ENCODE data around the gene LCN2.

LCN2 gene

DNA sequence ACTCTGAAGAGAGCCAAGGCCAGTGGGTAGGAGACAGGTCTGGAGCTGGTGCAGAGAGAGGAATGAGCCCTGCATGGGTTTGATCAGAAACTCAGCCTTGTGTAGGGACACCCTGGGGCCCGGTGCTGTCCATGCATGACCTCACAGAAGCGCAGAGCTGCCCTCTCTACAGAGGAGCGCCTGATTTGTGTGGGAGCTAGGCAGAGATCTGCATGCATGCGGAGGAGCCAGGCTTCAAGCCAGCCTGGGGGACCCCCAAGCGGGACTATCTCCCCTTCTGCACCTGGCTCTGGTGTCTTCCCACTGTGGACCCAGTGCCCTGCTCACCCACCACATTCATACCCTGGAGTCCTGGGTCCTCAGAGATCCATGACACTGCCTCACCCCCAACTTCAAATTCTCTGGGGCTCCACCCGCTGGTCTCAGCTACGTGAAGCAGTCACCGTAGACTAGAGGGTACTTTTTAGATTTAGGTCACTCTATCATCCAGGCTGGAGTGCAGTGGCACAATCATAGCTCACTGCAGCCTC is 2.6 kb upstream of the LCN2 start:
- no peak overlapping the region for H3K4me3 ChIP-seq (ENCODE audit: low read depth, low read length)
- TF ChIP-seq, protein P1, sequence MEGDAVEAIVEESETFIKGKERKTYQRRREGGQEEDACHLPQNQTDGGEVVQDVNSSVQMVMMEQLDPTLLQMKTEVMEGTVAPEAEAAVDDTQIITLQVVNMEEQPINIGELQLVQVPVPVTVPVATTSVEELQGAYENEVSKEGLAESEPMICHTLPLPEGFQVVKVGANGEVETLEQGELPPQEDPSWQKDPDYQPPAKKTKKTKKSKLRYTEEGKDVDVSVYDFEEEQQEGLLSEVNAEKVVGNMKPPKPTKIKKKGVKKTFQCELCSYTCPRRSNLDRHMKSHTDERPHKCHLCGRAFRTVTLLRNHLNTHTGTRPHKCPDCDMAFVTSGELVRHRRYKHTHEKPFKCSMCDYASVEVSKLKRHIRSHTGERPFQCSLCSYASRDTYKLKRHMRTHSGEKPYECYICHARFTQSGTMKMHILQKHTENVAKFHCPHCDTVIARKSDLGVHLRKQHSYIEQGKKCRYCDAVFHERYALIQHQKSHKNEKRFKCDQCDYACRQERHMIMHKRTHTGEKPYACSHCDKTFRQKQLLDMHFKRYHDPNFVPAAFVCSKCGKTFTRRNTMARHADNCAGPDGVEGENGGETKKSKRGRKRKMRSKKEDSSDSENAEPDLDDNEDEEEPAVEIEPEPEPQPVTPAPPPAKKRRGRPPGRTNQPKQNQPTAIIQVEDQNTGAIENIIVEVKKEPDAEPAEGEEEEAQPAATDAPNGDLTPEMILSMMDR (IDR thresholded peaks at IDR 0.05; ENCODE audit: low read depth, low read length, missing control alignments), result no peak
- no peak for DNase-seq (ENCODE audit: low read depth)

DNA sequence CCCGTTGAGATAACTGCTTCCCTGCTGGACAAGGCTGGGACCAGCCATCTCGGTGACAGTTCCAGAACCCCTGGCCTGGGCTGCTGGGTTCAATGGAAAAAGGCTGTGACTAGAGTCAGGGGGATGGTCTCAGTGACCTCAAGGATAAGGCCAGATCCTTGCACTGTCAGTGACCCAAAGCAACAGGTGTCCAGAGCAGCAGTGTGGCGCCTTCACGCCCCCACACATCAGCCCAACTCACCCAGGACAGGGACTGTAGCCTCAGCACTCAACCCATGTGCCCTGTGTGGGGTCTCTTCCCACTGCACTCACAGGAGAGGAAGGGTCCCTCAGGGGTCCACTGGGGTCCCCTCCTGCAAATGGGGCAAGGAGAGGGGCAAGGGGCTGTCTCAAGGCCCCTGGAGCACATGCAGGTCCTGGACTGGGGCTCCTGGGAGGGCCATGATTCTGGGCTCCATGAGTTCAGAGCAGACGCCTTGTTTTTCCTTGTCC is 698 bp upstream of the LCN2 start:
- no peak for DNase-seq (ENCODE audit: low read depth)
- TF ChIP-seq, protein P1 (IDR thresholded peaks at IDR 0.05; ENCODE audit: low read depth, low read length, missing control alignments), result no peak
- no peak overlapping the region for H3K4me3 ChIP-seq (ENCODE audit: low read depth, low read length)

DNA sequence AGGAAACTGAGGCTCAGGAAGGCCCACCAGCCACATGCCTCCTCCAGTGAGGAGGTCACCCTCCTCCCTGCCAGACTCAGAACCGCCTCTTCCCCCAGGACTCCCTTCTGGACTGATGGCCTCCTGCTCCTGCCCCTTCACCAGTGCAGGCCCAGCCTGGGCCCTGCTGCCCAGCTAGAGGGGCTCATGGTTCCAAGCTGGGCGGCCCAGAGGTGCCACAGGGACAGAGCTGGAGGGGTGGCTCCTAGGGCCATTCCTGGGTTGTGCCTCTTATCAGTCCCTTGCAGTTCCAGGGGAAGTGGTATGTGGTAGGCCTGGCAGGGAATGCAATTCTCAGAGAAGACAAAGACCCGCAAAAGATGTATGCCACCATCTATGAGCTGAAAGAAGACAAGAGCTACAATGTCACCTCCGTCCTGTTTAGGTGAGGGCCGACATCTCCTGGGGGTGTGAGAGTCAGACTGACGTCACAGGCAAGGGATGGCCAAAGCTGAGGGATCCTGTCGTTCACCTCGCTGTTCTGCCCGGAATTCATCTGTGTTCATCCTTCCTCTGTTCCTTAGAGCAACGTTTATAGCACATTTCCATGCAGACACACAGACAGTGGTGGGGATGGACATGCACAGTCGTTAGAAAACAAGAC is 819 bp downstream of the LCN2 start:
- TF ChIP-seq, protein P1 (IDR thresholded peaks at IDR 0.05; ENCODE audit: low read depth, low read length, missing control alignments), result no peak
- DNase-seq (ENCODE audit: low read depth), result no peak
- H3K4me3 ChIP-seq (ENCODE audit: low read depth, low read length), result no peak overlapping the region

DNA sequence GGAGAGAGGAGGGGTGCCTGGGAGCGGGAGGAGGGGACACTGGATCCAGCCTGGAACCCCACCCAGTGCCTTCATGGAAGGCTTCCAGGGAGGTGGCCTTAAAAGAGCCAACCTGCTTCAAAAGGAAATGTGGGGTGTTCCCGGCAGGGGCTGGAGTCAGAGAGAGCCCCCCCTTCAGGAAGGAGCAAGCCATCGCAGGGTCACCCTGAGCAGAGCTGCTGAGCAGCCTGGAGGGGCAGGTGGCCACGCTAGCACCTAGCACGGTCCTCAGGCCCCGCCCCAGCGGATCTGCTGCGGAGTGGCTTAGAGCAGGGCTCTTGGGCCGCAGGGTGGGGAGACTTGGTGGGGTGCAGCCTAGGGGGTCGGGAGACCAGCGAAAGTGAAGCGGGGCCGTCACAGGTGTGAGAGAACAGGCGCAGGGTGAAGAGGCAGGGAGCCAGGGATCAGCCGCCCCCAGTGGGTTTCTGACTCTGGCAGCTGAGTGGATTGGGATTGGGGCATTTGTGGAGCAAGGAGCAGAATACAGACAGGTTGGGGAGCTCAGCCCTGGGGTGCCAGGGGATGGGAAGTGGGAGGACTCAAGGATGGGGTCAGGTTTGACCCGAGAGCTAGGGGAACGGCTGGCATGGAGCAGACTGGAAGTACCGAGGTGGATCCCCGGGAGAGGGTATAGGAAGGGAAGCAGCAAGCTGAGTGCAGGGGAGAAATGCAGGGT is 1.5 kb downstream of the LCN2 start:
- TF ChIP-seq, protein P1 (IDR thresholded peaks at IDR 0.05; ENCODE audit: low read depth, low read length, missing control alignments), result peak; percentile 56
- H3K4me3 ChIP-seq (ENCODE audit: low read depth, low read length), result no peak overlapping the region
- DNase-seq (ENCODE audit: low read depth), result no peak

DNA sequence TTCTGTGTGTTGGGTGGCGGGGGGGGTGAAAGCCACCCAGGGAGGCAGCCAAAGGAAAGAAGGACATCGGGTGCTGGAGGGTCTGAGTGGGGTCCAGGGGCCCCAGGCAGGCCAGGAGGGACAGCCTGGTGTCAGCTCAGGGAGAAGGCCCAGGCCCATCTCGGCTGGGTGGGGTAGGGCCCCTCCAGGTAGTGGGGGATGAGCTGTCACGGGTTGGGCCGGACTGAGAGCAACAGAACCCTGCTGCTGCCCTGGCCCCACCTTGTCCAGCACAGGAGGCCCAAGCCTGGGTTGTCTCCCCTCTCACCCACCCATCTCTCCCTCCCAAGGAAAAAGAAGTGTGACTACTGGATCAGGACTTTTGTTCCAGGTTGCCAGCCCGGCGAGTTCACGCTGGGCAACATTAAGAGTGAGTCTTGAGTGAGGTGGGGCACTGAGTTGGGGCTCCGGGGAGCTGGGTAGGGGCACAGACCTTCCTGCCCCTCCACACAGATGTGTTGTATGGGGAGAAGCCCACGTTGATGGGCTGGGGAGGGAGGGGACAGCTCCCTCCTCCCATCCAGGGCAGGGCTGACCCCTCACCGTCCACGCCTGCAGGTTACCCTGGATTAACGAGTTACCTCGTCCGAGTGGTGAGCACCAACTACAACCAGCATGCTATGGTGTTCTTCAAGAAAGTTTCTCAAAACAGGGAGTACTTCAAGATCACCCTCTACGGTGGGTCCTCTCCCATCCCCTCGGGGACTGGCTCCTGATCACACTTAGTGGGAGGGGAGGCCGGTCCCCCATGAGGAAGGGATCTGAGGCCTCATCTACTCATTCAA is 2.3 kb downstream of the LCN2 start:
- DNase-seq (ENCODE audit: low read depth), result no peak
- TF ChIP-seq, protein P1 (IDR thresholded peaks at IDR 0.05; ENCODE audit: low read depth, low read length, missing control alignments), result no peak
- H3K4me3 ChIP-seq (ENCODE audit: low read depth, low read length), result no peak overlapping the region

DNA sequence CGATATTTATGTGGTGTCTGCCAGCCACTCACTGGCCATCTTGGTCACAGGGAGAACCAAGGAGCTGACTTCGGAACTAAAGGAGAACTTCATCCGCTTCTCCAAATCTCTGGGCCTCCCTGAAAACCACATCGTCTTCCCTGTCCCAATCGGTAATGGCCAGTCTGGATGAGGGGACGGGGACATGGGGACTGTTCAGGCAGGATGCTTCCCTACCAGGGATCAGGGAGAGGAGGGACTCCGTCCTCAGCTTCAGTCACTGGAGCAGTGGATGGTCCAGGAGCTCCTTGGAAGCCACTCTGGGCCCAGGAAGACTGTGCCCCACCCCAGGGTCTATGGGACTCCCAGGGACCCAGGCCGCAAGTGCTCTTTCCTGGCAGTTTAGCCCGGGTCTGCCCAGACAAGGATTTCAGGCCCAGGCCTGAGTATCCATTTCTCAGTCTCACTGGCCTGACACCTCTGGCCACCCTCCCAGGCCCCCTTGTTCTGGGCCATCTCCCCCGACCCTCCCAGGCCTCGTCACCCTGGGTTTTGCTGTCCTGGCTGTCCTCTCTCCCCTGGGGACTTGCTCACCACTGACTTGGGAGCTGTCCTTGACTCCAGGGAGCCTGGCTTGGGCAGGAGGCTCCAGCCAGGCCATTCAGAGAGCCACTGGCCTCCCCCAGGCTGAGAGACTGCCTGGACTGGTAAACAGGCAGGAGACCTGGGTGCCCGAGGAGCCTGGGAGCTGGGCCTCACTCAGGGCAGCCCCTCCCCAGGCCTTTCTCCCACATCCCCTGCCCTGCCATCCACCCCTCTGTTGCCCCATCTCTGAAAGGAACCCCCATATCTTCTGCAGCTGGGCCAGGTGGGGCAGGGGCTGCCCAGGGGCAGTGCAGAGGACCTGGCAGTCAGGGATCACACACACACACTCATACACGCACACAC is 3.1 kb downstream of the LCN2 start:
- H3K4me3 ChIP-seq (ENCODE audit: low read depth, low read length), result no peak overlapping the region
- DNase-seq (ENCODE audit: low read depth), result no peak
- TF ChIP-seq, protein P1 (IDR thresholded peaks at IDR 0.05; ENCODE audit: low read depth, low read length, missing control alignments), result no peak

Data from GM12864 (cell line).